ENCODE measurements around the gene ITGAE.

ITGAE gene

DNA sequence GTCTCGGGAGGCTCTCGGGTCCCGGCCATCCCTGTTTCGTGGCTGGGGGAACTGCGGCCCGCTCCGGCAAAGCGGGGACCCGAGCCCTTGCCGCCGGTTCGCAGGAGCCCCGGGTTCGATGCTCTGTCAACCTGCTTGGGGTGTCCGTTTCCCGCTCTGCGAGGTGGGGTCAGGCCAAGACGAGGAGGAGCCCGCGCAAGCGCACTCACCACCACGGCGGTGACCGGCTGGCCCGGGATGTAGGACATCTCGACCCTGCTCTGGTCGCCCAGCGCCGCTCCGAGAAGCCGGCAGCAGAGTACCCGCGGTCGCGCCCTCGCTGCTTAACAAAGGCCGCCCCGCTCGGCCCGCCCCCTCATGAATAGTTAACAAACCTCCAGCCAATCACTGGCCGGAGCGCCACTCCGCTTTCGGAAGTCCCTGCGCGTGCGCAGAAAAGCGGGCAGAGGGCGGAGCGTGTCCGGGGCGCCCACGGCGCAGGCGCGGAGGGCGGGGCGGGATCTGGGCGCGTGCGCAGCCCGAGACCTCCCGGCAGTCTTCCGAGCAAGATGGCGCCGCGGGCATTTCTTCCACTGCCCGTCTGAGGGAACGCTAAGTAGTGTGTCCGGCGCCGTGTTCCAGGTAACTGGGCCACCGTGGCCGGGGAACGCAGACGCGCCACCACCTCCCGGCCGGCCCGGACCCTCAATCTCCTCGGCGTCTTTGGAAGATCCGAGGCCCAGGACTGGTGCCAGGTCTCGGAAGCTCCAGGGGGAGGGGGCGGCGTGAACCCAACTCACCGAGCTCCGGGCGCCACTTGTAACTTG lies 132.5 kb downstream of the ITGAE start, which contains the start of the genes EMC6 and TAX1BP3:
TSS of gene EMC6 (plus strand) at position 534 of the 806 bp plus-strand sequence. CDS start 335 bp downstream, outside the sequence.
TSS of gene TAX1BP3 (minus strand) at position 300 of the 806 bp plus-strand sequence. CDS start at position 248, 52 bp downstream.
- DNase-seq (ENCODE audit: low spot score) = peak; percentile 100
- TF ChIP-seq, protein P1, sequence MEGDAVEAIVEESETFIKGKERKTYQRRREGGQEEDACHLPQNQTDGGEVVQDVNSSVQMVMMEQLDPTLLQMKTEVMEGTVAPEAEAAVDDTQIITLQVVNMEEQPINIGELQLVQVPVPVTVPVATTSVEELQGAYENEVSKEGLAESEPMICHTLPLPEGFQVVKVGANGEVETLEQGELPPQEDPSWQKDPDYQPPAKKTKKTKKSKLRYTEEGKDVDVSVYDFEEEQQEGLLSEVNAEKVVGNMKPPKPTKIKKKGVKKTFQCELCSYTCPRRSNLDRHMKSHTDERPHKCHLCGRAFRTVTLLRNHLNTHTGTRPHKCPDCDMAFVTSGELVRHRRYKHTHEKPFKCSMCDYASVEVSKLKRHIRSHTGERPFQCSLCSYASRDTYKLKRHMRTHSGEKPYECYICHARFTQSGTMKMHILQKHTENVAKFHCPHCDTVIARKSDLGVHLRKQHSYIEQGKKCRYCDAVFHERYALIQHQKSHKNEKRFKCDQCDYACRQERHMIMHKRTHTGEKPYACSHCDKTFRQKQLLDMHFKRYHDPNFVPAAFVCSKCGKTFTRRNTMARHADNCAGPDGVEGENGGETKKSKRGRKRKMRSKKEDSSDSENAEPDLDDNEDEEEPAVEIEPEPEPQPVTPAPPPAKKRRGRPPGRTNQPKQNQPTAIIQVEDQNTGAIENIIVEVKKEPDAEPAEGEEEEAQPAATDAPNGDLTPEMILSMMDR (IDR thresholded peaks at IDR 0.05; ENCODE audit: extremely low read depth, missing control alignments) = no peak

DNA sequence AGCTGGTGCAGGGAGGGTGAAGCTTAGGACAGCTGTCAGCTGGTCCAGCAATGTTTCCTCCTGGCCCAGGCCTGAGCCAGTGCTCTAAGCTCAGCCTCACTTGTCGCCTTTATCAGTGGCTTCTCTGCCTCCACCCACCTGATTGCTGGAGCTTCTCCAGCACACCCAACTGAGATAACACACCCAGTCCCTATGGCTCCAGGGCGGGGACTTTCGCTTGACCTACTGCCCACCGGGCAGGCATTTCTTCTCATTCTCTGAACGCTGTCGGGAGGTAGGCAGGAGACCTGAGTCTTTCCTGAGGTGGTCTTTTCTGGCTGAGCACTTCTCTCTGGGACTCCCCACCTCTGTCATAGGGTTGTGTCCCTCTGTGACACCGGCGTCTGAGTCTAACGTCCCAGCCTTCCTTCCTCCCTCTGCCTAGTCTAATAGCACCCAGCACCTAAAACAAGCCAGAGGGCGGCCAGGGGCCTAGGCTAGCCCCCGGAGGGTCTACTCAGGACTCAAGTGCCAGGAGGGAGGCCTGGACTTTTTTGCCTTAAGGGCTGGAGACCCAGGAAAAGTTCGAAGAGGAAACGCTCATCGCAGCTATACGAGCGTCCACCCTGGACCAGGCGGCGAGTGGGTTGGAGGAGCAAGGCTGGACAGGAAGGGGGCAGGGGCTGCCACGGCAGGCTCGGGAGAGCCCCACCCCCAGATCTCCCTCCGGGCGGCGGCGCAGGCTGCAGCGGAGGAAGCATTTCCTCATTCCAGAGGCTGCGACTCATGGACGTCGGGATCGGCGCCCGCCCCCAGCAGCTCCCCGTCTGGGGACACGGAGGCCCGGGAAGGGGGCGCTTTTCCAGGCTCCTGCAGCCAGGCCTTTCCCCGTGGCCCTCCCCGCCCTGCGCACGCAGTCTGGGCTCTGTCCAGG lies 133.4 kb downstream of the ITGAE start:
- no peak for DNase-seq (ENCODE audit: low spot score)
- TF ChIP-seq, protein P1 (IDR thresholded peaks at IDR 0.05; ENCODE audit: extremely low read depth, missing control alignments) = no peak

DNA sequence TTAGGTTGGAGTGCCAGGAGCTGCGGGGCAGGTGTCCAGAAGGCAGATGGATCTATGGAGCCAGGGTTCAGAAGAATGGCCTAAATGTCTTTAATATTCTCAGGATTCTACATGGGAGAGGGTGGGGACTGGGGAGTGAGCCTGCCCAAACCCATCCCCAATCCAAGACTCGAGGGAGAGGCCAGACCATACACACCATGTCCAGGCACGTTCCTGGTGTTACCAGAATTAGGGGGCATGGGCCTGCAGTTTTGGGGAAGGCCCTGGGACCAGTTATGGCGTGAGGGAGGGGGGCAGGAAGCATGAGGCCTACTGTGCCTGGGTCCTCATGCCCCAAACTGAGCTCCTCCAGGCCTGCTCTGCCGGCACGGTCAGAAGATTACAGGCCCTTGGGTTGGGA lies 134.5 kb downstream of the ITGAE start:
- no peak for DNase-seq (ENCODE audit: low spot score)

DNA sequence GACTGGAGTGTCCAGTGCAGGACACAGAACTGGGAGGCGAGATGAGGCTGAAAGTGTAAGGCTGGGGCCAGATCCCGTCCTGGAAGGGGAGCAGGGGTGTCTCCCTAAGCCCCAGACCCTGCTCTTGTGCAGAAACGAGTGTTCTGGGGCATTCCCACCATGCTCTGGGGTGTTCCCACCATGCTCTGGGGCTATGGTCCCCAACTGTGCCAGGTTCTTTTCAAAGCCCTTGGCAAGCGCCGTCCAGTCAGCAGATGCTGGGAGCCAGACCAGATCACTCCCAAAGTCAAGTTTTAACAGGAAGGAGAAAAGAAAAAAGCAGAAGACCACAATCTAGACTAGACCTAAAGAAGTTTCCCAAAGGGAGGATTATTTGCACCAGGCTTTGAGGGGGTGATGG lies 135.2 kb downstream of the ITGAE start:
- TF ChIP-seq, protein P1 (IDR thresholded peaks at IDR 0.05; ENCODE audit: extremely low read depth, missing control alignments) = no peak
- DNase-seq (ENCODE audit: low spot score) = no peak

More for the DNA sequence above, 134.5 kb downstream of the ITGAE start:
- TF ChIP-seq, protein P1 (IDR thresholded peaks at IDR 0.05; ENCODE audit: extremely low read depth, missing control alignments) = no peak

Measured in GM20000 (cell line).